ACHN (cell line): Measurements from ENCODE around the gene RDH13.
"Not testable (repeated sequence)": the region's sequence is repeated elsewhere in the genome, so short reads cannot be mapped to it uniquely, and the experiment has no call there.

Source experiments
- DNase-seq: peaks from one replicate; pipeline ENCODE4 v3.0.0-alpha.2; 2015
- in situ Hi-C: cut with HindIII; loops from 2 replicates; pipeline ENCODE4 v1.10.0; 2017; ENCODE audit warnings: low sequenced_read_pairs, low pct_ligation_motif_present, low pct_unique_long_range_greater_than_20kb

RDH13 gene, protein sequence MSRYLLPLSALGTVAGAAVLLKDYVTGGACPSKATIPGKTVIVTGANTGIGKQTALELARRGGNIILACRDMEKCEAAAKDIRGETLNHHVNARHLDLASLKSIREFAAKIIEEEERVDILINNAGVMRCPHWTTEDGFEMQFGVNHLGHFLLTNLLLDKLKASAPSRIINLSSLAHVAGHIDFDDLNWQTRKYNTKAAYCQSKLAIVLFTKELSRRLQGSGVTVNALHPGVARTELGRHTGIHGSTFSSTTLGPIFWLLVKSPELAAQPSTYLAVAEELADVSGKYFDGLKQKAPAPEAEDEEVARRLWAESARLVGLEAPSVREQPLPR

GRCh38 chr19:55062735-55063491 is at the start of gene RDH13:
Gene RDH13 (minus strand): TSS chr19:55063148. CDS start chr19:55063032, 116 bp downstream.
- in situ Hi-C loops: no loop called here

DNA sequence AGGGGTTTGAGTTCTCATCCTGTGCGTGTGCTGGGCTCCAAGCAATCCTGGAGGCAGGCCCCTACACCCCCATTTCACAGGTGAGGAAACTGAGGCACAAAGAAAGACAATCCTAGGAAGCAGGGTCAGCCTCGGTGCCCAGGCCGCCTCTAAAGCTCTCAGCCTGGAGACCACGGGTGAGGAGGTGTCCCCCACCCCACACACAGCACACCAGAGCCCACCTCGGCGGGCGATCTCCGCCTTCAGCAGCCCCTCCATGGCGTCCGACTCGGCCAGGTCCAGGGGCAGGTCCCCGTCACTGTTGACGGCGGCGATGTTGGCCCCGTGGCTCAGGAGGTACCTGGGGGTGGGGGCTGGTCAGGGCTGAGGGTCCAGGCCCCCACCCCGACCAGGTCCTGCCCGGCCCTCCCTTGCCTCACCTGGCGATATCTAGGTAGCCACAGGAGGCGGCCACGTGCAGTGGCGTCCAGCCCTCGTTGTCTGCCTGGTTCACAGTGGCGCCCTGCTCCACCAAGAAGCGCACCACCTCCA is 49.4 kb upstream of the RDH13 start:
- no peak for DNase-seq
- in situ Hi-C loops: no loop called here

More at GRCh38 chr19:55062735-55063491, at the start of gene RDH13:
- DNase-seq: peak; percentile 91

- DNase-seq: no peak
- in situ Hi-C loops: no loop called here
Observed at GRCh38 chr19:55111238-55111831, 48.4 kb upstream of the RDH13 start.

DNA sequence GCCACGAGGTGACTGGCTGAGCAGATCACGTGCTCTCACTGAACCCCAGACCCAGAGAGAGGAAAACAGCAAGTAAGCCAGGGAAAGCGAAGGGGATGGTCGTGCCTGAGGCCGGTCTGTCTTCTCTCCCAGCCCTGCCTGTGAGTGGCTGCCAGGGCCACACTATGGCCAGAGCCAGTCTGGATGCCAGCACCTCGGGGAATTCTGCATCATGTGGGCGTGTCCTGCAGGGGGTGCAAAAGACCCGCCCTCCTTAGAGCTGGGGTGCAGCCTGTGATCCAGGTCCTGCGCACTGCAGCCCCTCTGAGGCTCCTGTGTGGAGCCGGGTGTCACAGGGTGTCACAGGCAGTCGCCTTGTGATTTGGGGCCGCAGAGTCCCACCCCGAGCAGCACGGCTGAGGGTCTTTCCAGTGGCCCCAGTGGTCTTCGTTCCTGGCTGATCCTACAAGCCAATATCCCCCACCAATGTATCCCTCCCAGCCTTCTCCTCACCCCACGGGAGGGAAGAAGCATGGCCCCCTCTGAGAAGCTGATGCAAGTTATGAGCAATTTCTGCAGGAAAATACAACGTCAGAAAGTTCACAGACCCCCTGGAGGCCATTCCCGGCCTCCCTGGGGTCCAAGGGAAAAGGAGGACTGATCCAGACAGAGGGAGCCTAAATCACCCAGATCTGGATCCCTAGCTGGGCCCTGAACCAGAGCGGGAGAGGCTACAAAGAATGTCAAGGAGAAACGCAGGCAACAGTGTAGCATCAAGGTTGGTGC is 46.8 kb upstream of the RDH13 start:
- DNase-seq: no peak
- in situ Hi-C loops: no loop called here

- in situ Hi-C loops, DNase-seq: not testable (repeated sequence)
Observed at GRCh38 chr19:55107252-55107651, 44.3 kb upstream of the RDH13 start.

DNA sequence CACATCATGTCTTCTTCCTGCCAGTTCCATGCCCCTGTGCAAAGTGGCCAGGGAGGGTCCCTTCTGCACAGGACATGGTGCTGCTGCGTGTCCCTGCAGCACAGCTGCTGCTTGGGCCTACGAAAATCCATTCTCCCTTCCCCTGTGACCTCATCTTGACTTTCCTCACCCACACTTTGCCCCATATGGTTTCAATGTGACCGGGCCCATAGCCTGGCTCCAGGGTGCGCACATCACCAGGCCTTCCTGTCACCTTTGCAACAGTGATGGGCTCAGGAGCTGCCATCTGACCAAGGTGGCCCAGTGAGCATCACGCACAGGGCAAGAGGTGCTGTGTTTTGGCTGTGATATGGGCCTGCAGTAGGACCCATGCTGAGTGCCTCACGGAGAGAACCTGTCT is 43.6 kb upstream of the RDH13 start:
- in situ Hi-C loops: no loop called here
- no peak for DNase-seq

DNA sequence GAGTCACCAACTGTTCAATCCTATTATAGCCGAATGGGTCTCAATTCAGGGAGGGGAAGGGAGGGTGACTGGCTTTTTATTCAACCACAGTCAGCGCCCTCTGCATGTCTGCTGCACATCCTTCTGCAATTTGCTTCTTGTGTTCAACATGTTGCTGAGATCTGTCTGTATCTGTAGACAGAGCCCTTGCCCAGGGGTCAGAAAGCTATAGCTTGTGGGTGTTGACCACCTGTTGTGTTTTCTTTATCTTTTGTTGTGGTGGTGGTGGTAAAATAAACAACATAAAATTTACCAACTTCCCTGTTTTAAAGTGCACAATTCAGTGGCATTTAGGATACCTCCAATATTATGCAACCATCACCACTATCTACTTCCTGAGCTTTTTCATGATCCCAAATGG is 42.3 kb upstream of the RDH13 start:
- in situ Hi-C loops: no loop called here
- DNase-seq: no peak

DNA sequence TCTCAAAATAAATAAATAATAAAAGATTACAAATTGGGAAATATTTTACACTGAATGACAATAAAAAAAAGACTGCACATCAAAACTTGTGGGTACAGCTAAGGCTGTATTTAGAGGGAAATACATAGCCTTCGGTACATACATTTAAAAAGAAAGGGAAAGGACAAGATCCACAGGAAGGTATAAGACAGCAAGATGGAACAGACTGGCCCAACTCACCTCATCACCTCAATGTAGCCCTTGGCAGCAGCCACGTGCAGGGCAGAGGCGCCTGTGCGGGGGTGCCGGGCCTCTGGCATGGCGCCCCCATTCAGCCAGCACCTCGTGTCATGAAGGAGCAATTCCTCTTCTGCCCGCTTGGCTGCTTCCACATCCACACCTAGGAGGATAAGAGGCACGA is 40.2 kb upstream of the RDH13 start:
- in situ Hi-C loops: no loop called here
- no peak for DNase-seq

- in situ Hi-C loops: no loop called here
- no peak for DNase-seq
Observed at GRCh38 chr19:55101261-55101660, 38.3 kb upstream of the RDH13 start.

DNA sequence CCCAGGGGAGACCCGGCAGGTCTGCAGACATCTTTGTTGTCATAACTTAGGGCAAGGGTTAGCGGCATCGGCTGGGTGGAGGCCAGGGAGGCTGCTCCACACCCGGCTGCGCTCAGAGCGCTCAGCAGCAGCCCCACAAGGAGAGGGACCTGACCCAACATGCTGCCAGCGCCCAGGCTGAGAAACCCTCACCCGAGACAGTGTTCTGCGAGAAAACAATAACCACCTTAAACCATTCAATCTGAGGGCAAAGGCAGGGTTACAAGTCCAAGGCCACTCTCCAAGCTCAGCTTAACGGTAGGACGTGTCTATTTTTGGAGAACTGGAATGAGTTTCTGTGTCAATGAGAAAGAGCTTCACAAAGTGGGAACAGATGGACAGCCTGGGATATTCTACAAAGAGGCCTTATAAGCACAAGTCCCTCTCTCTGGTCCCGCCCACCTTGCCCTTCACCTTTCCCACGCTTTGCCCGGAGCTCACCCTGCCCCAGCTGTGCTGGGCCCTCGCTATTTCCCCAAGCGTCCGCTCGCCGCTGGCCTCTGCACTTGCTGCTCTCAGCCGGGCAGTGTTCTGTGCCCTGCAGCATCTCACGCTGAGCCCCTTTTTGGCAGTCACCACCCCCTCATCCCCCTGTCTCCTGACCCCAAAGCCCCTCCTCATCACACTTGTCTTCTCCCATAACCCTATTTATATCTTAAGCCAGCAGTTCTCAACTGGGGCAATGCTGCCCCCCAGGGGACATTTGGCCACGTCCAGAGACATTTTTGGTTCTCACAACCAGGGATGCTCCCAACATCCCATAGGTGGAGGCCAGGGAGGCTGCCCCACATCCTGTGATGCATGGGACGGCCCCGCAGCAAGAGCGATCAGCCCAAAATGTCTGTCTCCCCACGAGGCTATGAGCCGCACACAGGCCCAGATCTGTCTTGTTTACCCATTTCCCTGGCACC is 36.9 kb upstream of the RDH13 start:
- DNase-seq: no peak

GRCh38 chr19:55098716-55099556 is 36.0 kb upstream of the RDH13 start:
- in situ Hi-C loops: no loop called here
- DNase-seq: no peak

More for the DNA sequence above, 36.9 kb upstream of the RDH13 start:
- in situ Hi-C loops: no loop called here

DNA sequence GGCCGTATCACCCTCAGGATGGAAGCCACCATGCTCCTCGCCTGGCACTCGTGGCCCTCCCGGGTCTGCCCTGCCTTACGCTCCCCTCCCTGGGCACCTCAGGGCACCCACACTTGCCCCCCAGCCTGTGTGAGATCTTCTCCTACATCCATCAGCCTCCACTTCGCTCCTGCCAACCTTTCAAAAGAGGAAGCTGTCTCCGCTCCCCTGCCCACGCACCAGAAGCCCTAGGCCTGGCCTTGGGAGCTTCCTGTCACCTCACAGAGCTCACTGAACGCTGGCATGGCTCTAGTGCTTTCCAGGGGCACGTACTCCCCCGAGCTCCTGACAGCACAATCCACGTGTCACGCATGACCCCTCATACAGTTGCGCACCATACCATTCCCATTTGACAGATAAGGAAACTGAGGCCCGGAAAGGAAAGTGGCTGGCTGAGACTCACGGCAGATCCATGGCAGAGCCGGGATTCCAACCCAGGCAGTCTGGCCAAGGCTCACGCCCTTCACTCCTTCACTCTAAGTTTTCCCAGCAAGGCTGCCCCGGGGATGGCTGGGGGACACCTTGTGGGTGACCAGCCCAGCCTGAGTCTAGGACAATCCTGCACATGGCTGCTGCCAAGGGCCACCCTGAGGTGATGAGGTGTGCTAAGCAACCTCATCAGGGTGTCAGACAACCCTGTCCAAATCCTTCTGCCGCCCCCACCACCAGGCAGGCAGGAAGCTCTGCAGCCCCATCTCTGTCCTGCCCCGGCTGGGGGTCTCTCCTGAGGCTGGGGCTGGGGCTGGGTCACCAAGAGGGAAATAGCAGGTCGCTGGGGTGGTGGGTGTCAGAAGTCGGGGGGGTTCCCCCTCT is 35.1 kb upstream of the RDH13 start:
- in situ Hi-C loops: no loop called here

DNA sequence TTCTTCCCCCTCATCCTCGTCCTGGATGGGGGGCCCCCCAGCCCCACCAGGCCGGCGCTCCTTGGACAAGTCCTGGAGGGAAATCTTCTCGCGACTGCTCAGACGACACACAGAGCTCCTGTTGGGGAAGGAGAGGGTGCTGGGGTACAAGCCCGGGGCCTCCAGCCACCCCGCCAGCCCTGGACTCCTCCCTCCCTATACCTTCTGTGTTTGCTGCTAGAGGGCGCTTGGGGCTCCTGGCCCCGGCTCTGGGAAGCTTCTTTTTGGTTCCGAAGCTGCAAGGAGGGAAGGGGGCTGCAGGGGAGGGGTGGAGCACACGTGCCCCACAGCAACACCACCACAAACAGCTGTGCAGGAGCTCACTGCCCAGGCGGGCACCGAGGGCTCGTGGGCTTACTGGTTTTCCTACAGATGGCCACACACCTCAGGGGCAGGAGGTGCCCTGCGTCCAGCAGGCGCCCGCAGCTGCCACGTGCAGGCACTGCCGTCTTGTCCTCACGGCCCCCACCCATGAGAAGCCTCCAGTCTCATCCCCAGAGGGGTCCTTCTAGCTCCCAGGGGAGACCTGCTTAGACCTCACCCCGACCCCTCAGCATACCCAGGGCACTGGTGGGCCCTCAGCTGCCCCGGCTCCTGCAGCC is 33.2 kb upstream of the RDH13 start:
- no peak for DNase-seq
- in situ Hi-C loops: no loop called here

More for the DNA sequence above, 35.1 kb upstream of the RDH13 start:
- no peak for DNase-seq

GRCh38 chr19:55095260-55096060 is 32.5 kb upstream of the RDH13 start:
- in situ Hi-C loops: no loop called here
- DNase-seq: no peak
